Occipital lobe (tissue), 2 donors: ENCODE results near the gene SYNPO. TPM values are rescaled to one million over a fixed set of nuclear protein-coding genes. Genes with fewer than 3 reads are reported as not detected.

Experiments
- DNase-seq: peaks from one replicate; lab custom pipeline; 2025; lab: John Stamatoyannopoulos, UW
- total RNA-seq: library from RNA; depleted of rRNA; stranded (reverse); fragments of >200 nt; gene quantifications from one replicate; pipeline ENCODE4 v1.2.3, GENCODE V29; 2014

Gene SYNPO
- total RNA-seq, 1 donor from 2014 or later, result 5.8 TPM

DNA sequence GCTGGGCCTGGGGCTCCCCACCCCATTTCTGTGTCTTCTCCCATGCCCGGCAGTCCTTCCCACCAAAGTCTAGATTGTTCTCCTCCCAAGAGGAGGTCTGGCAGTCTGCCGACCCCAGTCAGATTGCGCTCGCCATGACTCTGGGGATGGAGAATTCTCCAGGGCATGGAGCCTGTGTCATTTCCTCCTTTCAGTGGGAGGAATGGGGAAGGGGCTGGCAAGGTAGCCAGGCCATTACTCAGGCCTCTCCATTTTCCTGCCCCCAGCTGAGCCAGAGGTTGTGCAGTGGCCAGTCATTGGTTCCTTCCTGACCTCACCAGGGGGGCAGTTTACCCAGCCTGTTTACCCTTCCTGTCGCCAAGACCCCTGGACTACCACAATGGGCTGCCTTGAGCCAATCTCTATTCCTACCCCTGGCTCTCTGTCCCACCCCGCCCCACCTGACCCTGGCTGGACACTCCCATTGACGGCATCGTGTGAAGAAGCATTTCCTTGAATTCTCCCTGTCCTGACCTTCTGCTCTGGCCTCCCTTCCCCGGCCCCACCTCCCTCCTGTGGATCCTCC, 628 bp downstream of the SYNPO start:
- no peak for DNase-seq

DNA sequence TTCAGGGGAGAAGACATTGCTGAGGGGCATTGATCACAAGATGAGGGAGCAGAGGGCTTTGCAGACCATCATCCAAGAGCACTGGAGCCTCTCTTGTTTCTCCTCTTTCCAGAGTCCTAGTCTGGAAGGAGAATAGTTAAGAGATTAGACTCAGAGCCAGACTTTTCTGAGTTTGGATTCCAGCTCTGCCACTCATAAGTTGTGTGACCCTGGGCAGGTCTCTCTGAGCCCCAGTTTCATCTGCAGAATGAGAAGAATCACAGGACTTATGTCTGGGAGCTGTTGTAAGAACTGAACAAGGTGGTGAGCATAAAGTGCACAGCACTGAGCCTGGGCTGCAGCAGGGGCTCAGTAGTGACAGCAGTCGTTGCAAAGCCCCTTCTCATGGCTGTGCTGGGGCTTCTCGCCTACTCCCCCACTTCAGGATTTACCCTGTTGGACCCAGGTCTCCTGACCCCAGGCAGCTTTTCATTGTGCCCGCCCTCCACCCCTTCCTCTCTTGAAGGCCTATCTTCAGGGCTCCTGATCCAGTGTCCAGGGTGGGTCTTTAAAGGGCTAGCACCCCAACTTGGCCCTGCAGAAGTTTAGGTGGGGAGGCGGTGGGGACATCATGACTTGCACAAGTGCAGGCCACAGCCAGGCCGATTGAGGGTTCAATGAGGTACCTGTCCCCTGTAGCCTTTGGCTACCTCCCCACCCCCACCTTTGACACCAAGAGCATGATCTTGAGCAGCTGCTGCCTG, 1.5 kb downstream of the SYNPO start:
- no peak for DNase-seq

DNA sequence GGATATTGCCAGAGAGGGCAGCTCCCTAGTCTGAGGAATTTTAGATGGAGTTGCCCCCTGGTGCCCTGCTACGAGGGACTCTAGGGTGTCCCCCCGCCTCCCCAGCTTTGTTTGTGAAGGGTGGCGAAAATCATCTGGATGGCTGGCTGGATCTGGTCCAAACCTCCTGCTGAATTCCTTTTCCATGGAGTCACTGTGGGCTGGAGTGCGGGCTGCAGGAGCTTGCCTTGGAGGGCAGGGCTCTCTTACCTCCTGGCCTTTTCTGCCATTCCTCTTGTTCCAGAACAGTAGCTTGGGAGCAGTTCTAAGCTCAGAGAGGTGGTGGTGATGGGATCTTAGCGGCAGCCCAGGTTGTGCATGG, 2.1 kb downstream of the SYNPO start:
- no peak for DNase-seq

DNA sequence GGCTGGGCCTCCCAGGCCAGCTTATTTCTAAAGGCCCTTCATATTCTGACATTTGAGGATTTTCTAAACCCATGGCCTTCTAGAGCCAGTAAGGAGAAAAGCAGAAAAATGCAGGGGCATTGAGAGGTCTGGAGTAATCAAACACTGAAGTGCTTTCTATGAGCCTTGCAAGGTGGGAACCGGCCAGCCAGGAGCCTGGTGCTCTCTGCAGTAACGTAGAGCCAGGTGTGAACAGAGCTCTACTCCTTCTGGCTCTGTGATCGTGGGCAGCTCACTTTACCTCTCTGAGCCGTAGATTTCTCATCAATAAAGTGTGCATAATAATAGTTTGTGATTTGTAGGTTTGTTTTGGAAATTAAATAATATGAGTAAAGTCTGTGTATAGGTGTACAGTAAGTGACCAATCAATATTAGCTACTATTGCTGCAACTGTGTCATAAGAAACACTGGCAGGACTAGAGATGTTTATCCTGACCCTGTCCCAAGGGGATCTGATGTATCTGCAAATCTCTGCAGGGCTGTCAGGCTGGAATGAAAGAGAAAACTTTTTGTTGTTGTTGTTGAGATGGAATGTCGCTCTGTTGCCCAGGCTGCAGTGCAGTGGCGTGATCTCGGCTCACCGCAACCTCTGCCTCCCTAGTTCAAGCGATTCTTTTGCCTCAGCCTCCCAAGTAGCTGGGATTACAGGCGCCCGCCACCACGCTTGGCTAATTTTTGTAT, 2.7 kb downstream of the SYNPO start:
- DNase-seq, result no peak

DNA sequence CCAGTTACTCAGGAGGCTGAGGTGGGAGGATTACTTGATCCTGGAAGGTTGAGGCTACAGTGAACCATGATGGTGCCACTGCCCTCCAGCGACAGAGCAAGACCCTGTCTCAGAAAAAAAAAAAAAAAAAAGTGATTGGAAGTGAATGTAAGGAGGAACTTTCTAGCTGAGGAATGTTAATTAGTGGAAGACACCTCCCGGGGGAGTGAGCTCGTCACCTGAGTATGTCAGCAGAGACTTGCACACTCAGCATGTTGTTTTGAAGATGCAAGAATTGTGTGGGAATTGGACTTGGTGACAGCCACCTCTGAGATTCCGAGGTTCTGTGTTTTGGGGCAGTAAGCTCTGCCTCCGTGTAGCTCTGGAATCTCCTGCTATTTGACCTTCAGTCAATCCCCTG, 3.6 kb downstream of the SYNPO start:
- DNase-seq, result no peak

DNA sequence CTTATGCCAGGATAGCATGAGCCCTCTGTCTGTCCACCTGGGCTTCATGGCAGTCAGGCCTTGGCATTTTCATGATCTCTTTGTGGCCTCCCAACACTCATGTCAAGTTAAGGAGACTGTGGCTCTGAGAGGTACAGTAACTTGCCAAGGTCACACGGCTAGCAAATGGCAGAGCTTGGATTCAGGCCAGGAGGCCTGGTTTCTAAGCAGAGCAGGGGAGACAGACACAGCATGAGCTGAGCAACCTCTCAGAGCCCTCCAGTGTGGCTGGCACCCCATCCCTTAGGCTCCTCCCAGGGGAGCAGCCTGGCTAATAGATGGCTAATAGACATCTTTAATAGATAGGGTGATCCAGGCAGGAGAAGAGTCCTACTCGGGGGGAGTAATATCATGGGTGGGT, 4.1 kb downstream of the SYNPO start:
- DNase-seq, result no peak

DNA sequence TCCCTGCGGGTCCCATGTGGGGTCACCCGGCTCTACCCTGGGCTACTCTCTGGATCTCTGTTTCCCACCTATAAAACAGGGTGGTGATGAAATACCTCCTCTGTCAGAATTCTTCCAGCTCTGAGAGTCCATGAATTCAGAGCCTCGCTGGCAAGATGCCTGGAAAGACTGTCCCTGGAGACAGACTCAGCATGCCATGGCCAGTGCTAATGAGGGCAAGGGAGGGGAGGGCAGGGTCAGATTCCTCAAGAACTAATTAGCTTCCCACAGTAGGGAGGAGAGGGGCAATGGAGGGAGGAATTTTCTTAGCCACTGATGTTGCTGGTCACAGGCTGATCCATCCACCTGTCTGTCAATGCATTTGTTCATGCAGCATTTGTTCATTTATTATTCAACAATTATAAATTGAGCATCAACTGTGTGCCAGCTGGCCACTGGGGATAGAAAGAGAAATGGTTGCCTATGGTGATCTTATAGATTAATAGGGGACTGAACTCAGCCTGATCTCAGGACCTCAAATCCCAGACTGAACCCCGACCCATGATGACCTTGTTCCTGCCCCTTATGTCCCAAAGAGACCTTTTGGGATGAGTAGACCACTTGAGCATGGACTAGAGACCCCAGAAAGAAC, 4.7 kb downstream of the SYNPO start:
- no peak for DNase-seq

DNA sequence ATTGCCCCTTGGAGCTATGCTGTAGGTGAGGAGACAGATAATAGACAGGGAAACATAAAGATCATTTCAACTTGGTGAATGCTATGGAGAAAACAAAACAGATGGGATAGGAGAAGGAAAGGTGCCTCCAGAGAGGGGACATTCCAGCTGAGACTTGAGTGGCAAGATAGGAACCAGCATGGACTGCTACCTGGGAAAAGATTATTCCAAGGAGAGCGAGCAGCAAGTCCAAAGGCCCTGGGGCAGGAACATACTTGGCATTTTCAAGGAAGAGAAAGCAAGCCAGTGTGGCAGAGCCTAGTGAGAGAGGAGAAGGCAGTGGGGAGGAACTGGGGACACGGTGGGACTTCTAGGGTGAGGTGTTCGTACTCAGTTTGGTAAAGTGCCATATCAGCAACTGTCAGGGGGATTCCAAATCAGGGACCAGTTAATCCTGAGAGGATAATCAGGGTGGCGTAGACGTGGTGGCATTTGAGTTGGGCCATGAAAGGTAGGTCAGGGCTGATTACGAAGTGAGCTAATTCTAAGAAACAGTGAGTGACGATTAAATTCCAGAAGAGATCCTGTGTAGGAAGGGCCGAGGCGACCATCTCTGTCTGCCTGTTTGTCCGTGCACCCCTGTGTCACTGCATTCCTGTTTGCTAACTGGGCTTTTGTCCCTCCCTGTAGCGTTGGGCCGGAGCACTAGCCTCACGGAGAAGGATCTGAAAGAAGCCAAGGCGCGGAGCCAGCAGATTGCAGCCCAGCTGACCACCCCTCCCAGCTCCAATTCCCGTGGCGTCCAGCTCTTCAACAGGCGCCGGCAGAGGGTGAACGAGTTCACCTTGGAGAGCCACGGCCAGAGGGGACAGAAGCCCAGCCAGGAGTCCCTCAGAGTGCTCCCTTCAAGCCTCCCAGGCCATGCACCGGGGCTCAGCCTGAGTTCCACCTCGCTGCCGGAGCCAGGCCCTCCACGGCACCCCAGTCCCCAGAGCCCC, 7.1 kb downstream of the SYNPO start:
- no peak for DNase-seq

DNA sequence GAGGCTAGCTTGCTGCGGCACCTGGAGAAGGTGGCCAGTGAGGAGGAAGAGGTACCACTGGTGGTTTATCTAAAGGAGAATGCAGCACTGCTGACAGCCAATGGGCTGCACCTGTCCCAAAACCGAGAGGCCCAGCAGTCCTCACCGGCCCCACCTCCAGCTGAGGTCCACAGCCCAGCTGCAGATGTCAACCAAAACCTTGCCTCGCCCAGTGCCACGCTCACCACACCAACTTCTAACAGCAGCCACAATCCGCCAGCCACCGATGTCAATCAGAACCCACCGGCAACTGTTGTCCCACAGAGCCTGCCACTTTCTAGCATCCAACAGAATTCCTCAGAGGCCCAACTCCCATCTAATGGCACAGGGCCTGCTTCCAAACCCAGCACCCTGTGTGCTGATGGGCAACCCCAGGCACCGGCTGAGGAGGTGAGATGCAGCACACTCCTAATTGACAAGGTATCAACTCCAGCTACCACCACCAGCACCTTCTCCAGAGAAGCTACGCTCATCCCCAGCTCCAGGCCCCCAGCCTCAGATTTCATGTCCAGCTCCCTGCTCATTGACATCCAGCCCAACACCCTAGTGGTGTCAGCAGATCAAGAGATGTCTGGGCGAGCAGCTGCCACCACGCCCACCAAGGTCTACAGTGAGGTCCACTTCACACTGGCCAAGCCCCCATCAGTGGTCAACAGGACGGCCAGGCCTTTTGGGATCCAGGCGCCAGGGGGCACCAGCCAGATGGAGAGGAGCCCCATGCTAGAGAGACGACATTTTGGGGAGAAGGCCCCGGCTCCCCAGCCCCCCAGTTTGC, 8.0 kb downstream of the SYNPO start:
- no peak for DNase-seq

DNA sequence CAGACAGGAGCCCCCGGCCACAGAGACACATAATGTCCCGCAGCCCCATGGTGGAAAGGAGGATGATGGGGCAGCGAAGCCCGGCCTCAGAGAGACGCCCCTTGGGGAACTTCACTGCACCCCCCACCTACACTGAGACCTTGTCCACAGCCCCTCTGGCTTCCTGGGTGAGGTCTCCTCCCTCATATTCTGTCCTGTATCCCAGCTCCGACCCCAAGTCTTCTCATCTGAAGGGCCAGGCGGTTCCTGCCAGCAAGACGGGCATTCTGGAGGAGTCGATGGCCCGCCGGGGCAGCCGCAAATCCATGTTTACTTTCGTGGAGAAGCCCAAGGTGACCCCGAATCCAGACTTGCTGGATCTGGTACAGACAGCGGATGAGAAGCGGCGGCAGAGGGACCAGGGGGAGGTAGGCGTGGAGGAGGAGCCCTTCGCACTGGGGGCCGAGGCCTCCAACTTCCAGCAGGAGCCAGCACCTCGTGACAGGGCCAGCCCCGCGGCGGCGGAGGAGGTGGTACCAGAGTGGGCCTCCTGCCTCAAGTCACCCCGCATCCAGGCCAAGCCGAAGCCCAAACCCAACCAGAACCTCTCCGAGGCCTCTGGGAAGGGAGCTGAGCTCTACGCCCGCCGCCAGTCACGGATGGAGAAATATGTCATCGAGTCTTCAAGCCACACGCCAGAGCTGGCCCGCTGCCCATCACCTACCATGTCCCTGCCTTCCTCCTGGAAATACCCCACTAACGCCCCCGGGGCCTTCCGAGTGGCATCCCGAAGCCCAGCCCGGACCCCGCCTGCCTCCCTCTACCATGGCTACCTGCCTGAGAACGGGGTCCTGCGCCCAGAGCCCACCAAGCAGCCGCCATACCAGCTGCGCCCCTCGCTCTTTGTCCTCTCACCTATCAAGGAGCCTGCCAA, 8.9 kb downstream of the SYNPO start:
- DNase-seq, result no peak

DNA sequence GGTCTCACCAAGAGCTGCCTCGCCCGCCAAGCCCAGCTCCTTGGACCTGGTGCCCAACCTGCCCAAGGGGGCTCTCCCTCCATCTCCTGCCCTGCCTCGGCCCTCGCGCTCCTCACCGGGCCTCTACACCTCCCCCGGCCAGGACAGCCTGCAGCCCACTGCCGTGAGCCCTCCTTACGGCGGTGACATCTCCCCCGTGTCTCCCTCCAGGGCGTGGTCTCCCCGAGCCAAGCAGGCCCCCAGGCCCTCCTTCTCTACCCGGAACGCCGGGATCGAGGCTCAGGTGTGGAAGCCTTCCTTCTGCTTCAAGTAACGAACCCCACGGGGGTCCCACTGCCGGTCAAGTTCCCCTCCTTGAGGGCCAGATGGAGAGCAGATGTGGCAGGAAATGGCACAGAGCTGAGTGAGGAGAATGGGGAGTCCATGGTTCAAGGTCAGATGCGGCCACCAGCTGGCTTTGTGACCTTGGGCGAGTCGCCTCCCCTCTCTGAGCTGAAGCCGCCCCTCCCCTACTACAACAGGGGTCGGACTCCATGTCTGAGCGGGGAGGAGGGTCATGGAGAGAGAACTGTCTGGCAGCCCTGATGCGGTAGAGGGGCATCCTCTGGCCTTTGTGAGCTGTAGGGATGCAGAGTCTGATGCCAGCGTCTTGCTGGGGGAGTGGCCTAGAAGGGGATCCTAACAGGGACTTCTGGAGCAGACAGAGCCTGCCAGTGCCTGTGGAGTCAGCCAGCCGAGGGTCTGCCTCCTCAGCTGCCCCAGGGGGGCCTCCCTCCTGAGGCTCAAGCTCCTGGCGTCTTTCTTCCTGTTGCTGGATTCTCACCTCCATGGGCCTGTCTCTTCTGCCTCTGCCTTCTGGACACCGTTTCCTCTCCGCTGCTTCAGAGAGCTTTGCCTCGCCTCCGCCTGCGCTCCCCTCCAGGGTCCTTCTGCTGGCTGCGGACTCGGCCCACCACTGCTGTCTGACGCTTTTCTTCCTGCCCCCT, 9.9 kb downstream of the SYNPO start:
- no peak for DNase-seq

DNA sequence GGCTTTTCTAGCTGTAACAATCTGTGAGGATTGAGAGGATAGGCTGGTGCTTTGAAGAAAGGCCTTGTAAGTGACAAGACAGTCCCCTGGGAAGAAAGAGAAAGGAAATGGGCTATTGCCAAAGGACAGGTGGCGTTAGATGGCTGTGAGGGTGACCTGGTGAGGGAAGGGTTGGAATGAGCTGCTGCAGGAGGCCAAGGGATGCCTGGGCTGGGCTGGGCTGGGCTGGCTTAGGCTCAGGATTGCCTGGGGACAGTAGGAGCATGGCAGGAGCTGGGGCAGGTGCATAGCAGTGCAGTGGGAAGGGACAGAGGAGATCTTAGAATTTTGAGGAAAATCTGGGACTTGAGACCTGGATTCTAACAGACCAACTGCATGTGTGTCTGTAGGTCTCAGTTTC, 10.9 kb downstream of the SYNPO start:
- no peak for DNase-seq

DNA sequence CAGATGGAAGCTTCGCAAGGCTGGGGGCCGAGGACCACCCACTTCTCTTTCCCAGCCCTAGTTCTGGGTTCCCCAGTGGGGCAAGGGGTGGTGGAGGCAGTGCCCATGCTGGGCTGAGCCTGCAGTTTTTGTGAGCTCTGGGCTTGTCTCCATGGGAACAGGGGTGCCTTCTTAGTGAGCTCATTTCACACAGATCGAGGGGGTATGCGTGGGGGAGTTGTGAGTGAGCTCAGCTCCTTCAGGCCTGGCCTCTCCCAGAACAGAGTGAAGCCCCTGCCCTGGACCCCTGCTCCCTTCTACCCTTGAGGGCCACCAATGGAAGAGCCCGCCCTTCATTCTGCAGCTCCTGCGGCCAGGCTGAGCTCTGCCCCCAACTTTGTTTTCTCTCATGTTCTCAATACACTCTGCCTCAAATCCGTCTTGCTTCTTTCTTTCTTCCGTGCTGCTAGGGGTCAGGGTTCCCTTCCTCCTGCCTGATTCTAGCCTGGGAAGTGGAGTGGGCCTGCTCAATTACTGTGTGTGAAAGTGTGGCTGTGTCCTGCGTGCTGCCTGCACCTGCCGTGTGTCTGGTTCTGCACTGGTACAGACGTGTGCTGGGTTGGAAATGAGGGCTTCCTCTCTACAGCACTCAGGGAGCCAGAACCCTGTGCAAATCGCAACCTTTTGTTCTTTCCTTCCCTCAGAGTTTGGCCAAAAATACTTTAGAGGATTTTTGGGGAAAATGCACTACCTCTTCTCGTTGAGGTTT, 11.6 kb downstream of the SYNPO start:
- no peak for DNase-seq

DNA sequence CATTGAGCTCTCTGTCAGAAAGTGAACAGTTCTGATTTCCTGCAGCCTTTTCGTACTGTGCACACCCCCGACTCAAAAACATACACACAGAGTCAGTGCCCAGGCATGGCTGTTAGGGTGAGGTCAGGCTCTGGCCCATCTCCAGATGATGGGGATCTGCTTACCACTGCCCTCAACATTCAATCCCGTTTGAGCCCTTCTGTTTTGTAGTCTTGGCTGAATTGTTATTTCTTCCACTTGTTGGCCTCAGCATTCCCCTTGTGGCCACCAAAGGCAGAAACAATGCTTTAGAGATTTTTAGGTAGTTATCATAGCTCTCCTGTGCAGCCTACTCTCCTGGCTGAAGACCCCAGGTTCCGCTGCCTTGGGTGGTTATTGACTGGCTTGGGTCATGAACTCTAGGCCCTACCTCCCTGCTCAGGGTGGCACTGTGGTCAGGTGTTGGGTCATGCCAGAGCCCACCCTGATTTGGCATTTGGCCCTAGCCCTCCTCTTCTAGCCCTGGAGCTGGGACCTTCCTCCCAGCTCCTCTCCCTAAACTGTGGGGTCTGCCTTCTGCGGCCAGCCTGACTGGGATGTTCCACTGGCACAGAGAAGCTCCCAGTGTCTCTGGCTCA, 12.8 kb downstream of the SYNPO start:
- DNase-seq, result no peak

DNA sequence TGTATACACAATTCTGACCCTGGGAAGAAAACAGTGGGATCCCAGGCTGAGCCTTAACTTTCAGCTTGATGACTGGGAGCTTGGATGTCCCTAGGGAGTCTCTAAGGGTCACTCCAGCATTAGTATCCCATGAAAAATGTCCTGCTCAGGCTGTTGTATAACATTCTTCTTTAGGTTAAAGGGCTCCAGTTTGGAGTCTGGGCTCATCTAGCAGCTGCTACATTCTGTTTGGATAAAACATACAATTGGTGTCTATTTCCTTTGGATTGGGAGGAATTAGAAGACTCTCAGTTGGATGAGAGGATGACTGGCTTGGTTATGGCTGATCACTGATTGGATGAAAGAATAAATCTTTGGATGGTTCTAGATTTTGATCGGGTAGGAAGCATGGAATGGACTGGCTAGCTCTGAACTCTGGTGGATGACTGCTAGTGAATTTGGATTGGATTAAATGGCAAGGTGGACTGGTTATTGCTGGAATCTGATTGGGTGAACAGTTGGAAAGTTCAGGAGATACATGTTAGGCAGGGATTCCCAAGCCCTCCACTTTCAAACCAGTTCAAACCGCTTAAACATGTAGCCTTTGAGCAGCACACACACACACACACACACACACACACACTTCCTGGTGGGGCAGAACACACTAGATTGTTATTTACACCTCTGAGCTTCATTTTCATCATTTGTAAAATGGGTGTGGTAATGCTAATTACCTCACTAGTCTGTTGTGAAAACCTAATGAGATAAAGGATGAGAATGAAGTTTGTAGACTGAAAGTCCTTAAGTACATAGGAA, 13.5 kb downstream of the SYNPO start:
- DNase-seq, result no peak

DNA sequence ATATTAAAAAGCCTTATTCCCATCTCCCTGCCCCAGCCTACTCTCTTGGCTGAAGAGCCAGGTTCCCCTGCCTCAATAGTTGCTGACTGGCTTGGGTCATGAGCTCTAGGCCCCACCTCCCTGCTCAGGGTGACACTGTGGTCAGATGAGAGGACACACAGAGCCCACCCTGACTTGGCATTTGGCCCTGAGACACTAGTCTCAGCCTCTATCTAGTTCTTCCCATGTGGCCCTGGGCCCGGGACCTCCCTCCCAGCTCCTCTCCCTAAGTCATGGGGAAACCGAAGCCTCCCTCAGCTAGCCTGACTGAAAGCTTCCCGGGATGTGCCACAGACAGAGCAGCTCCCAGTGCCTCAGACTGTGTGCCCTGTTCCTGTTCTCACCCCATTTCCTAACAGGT, 14.8 kb downstream of the SYNPO start:
- DNase-seq, result no peak
